Stimulated activated CD8-positive, alpha-beta memory T cell treated with anti-CD3 and anti-CD28 coated beads, Interleukin-4, amount 100 ng/mL, for 24 hours (primary cell): Measurements from ENCODE around the gene RAD51AP1.
"Not testable (repeated sequence)": the region's sequence is repeated elsewhere in the genome, so short reads cannot be mapped to it uniquely, and the experiment has no call there.

Experiments used
- DNase-seq: peaks from one replicate; pipeline ENCODE4 v3.0.0-alpha.2; 2020; ENCODE audit warnings: low read depth

Gene RAD51AP1, protein sequence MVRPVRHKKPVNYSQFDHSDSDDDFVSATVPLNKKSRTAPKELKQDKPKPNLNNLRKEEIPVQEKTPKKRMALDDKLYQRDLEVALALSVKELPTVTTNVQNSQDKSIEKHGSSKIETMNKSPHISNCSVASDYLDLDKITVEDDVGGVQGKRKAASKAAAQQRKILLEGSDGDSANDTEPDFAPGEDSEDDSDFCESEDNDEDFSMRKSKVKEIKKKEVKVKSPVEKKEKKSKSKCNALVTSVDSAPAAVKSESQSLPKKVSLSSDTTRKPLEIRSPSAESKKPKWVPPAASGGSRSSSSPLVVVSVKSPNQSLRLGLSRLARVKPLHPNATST

DNA sequence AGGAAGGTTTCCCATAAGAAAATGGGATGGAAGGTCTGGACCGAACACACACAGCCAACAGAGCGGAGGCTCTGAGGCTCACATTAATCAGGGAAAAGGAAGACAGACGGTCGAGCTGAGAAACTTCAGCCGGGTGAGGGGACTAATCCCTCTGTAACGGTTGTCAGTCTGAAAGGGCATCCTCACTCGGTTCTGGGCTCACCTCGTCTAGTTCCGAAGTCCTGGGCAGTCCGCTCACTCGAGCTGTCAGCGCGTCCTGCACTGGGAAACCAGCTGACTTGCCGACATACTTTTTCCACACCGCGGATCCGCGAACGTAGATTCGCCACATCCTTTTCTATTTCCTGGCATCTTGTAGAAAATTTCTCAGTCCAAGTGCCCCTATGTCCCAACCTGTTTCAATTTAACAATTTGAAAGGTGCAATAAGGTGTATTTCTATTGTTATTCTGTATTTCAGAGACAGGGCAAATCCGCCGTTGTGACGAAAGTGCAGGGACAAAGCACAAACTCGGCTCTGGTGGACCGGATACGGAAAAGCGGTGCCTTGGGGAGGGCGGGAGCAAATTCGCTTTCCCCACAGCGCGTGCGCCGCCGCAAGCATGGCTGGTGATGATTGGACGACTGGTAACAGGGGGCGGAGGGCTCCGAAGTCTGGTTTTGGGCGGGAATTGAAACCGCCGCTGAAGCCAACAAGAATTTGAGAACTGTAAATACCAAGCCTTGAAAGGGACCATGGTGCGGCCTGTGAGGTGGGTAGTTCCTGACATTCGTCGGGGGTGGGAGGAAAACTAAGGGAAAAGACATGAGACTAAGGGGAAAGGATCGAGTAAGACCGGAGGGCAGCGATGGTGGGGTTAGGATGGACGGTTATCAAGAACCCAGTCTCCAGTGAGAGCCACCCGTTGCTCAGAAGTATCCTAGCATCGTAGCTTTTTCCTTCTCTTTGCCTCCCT, at the start of gene RAD51AP1:
RAD51AP1 (plus strand) TSS at position 684 of the 954 bp plus-strand sequence; CDS start at position 734, 50 bp downstream.
- peak; percentile 91 for DNase-seq

DNA sequence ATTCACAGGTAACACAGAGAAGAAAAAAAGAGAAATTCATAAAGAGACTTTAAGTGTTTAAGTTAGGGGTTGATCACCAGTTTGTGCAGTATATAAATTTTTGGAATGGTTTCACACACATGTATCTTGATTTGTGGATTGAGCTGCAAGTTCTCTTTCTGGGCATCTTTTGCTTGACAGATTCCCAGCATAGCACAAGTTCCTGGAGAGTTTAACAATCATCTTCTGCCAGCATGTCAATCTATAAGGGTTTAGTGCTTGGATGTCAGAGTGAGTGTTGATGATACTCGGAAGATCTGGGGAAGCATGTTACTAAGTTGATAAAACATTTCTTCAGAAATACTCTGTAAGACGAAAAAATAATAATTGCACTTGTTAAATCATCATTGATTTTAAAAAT, 49.1 kb upstream of the RAD51AP1 start:
- DNase-seq = no peak

- no peak for DNase-seq
These were observed 47.7 kb upstream of the RAD51AP1 start for GRCh38 chr12:4490973-4491372.

DNA sequence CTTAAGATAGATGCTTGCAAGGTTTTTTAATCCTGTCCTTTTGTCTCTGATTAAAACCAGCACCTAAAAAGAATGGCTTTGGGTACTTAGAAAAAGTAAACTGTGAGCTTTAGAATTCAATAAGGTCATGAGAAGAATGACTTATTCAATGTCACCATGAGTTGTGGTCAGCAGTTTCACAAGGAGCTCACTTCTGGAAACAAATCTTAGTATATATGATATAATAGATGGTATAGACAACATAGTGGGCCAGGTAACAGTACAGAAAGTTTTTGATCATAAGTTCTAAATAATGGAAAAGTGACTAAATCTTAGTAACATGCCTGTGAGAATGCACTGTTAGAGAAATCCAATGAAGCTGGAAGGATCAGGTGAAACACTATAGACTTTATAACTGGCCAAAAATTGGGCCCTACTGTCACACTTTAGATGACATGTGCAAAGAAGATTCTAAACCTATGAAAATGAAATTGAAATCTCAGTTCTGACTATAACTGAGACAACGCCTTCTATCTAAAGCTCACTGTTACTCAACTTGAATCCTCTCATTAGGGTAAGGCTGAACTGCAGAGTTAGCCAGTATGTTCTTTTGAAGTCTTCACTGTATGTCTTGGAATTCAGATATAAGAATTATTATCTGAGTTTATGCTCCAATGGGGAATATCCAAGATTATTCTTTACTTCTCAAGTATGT, 42.4 kb upstream of the RAD51AP1 start:
- DNase-seq = no peak

DNA sequence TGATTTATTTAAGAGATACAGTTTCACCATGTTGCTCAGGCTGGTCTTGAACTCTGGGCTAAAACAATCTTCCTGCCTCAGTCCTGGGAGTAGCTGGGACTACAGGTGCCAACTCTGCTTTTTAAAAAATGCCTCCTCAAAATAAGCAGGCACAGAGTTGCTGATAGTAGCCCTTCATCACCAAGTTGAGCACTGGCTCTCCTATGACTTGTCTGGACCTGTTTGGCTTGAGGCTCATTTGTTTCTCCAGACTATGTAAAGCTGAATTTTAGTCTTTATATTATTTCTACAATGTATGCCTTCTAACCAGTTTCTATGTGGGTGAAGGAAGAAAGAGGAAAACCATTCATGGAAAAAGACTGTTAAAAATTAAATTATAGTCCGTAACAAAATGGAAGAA, 39.5 kb upstream of the RAD51AP1 start:
- no peak for DNase-seq

GRCh38 chr12:4505376-4505986, 33.2 kb upstream of the RAD51AP1 start:
- no peak for DNase-seq

DNA sequence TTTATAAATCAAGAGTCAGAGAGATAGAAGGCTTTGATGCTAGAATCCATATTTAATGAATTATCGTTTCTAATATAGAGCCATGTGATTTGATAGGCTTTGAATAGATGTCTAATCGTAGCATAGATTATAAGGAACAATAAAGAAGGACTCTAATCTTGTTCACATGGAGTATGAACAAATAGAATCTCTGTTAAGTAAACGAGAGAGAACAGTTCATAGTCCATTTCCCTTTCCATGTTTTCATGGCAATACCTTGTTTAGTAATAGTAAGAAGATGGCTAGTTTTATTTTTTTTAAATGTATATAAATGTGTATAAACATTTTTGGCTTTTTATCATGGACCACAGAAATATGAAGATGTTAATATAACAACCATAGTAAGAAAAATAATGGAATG, 32.3 kb upstream of the RAD51AP1 start:
- no peak for DNase-seq

- DNase-seq = no peak
These were observed 31.8 kb upstream of the RAD51AP1 start for GRCh38 chr12:4506870-4507269.

- DNase-seq = not testable (repeated sequence)
These were observed 30.2 kb upstream of the RAD51AP1 start for GRCh38 chr12:4508503-4508902.

GRCh38 chr12:4509269-4509668, 29.4 kb upstream of the RAD51AP1 start:
- not testable (repeated sequence) for DNase-seq

- DNase-seq = no peak
These were observed 20.5 kb upstream of the RAD51AP1 start for GRCh38 chr12:4518106-4518728.

- DNase-seq = not testable (repeated sequence)
These were observed 15.2 kb upstream of the RAD51AP1 start for GRCh38 chr12:4523443-4523842.

- no peak for DNase-seq
These were observed 11.7 kb upstream of the RAD51AP1 start for GRCh38 chr12:4526923-4527546.

DNA sequence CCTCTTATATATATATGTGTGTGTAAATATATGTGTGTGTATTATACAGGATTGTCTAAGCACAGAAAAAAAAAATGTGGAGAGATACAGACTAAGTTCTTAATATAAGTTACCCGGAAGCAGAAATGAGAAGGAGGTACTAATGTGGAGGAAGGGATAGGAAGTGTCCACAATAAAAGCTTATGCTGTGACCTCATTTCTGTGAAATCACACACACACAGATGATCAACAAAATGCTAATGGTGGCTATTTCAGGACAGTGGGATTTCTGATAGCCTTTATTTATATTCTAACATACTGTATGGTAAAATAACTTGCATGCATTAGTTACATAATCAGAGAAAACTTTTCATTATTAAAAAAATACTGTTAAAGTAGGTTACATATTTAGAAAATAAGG, 8.5 kb upstream of the RAD51AP1 start:
- DNase-seq = no peak

- DNase-seq = no peak
These were observed 7.6 kb upstream of the RAD51AP1 start for GRCh38 chr12:4530982-4531586.

DNA sequence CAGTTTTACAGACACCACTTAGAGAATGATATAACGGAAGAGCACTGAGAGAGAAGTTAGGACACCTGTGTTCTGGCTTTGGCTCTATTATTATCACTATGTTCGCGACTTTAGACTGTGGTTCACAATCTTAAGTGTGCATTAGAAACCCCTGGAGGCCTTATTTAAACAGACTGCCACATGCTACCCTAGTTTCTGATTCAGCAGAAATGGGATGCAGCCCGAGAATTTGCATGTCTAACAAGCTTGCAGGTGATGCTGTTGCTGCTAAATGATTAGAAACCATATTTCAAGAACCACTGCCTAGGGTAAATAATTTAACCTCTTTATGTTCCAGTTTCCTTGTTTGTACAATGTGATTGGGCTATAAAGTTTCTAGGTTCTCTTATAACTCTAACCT, 3.6 kb upstream of the RAD51AP1 start:
- no peak for DNase-seq

- DNase-seq = no peak
These were observed 2.8 kb upstream of the RAD51AP1 start for GRCh38 chr12:4535871-4536270.

GRCh38 chr12:4539167-4539870, 629 bp downstream of the RAD51AP1 start:
- no peak for DNase-seq

DNA sequence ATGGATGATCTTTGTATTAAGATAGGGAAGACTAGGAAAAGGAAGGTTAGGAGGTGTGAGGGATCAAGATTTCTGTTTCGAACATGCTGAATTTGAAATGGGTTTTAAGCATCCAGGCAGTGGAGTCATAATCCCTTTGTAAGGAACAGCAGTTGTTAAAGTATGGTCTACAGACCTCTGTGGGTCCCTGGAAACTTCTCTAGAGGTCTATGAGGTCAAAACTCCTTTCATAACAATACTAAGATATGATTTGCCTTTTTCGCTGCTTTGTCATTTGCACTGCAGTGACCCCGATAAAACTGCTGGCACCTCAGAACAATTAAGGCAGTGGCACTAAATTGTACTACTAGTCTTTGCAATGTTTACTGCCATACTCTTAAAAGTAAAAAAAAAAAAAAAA, 1.5 kb downstream of the RAD51AP1 start:
- no peak for DNase-seq

DNA sequence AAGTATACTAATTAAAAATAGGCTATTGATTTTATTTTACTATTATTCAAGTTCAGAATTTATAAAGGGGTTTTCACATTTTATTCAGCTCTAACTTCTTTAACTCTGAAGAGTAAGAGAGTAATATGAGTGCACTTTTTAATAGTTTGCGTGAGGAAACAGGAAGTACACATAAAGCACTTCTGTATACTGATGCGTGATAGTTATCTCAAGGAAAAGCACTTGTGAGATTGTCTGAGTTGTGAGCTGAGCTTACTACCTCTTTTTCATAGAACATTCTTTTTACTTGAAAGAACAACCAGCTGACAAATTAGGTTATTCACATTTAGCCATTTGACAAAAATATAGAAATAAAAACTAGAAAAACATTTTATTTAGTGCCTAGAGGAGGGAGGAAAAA, 1.9 kb downstream of the RAD51AP1 start:
- DNase-seq = no peak
